ENCODE measurements around the gene GALK1. TPM values are rescaled to one million over a fixed set of nuclear protein-coding genes. Genes with fewer than 3 reads are reported as not detected.

Gene GALK1
- total and polyA plus RNA-seq, 9 of the 15 experiments (the other 6 are each of a cell fraction or from before 2014, with no cell fraction given), result 0.45 to 51.6 (median 17.4) TPM

GRCh38 chr17:75785016-75785890 is 20.3 kb upstream of the GALK1 start (continued):
- TF ChIP-seq RBM17 (IDR thresholded peaks at IDR 0.05; ENCODE audit: borderline replicate concordance, low read depth, low read length) (no peak), ELK3 (CRISPR knock-in tag; IDR thresholded peaks at IDR 0.05) (no peak), ZNF507 (tag; conservative IDR thresholded peaks at IDR 0.05) (no peak), GMEB1 (CRISPR knock-in tag; IDR thresholded peaks at IDR 0.05) (no peak), TFAM (CRISPR knock-in tag; conservative IDR thresholded peaks at IDR 0.05) (no peak), RAD51 (IDR thresholded peaks at IDR 0.05; ENCODE audit: borderline replicate concordance, low read depth) (peak; percentile 66; the same call in 1 of the 2 replicates), ZNF253 (CRISPR knock-in tag; conservative IDR thresholded peaks at IDR 0.05) (no peak), ZNF778 (CRISPR knock-in tag; IDR thresholded peaks at IDR 0.05) (no peak), CHD4 (IDR thresholded peaks at IDR 0.05; ENCODE audit: insufficient read depth, insufficient replicate concordance, low read depth, low read length, poor library complexity, severe bottlenecking) (no peak), E2F3 (CRISPR knock-in tag; IDR thresholded peaks at IDR 0.05) (peak; percentile 98), XRCC3 (IDR thresholded peaks at IDR 0.05) (no peak), ILF3 (IDR thresholded peaks at IDR 0.05; ENCODE audit: borderline replicate concordance) (no peak), MYNN (IDR thresholded peaks at IDR 0.05) (no peak), MYNN (CRISPR knock-in tag; IDR thresholded peaks at IDR 0.05) (no peak), HCFC1 (IDR thresholded peaks at IDR 0.05; ENCODE audit: low read depth, low read length) (no peak), MYBL2 (IDR thresholded peaks at IDR 0.05; ENCODE audit: low read depth) (peak; percentile 45; the same call in 1 of the 2 replicates), MYBL2 (CRISPR knock-in tag; IDR thresholded peaks at IDR 0.05; ENCODE audit: borderline replicate concordance) (no peak), FOXK1 (CRISPR knock-in tag; IDR thresholded peaks at IDR 0.05; ENCODE audit: borderline replicate concordance) (peak; percentile 95), ZNF354B (CRISPR knock-in tag; IDR thresholded peaks at IDR 0.05) (peak; percentile 62; the same call in 1 of the 2 replicates), CHD1 (IDR thresholded peaks at IDR 0.05; ENCODE audit: low read length) (peak; percentile 88), TBL1XR1 (IDR thresholded peaks at IDR 0.05; ENCODE audit: low read length in 2 of 2) (peak in 1 of 2 experiments; percentile 40; a peak in 1 of 4 replicates), ADNP (tag; IDR thresholded peaks at IDR 0.05) (no peak), MAFF (IDR thresholded peaks at IDR 0.05; ENCODE audit: low read length) (no peak; the same call in 1 of the 2 replicates), SMARCA4 (IDR thresholded peaks at IDR 0.05) (peak; percentile 90), POLR2A (conservative IDR thresholded peaks at IDR 0.05) (peak; percentile 90), TGIF2 (CRISPR knock-in tag; IDR thresholded peaks at IDR 0.05) (peak; percentile 89; the same call in 1 of the 2 replicates)
- TF ChIP-seq, protein P1, sequence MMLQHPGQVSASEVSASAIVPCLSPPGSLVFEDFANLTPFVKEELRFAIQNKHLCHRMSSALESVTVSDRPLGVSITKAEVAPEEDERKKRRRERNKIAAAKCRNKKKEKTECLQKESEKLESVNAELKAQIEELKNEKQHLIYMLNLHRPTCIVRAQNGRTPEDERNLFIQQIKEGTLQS (IDR thresholded peaks at IDR 0.05), result peak; percentile 92
- TF ChIP-seq, protein P1 (CRISPR knock-in tag; conservative IDR thresholded peaks at IDR 0.05), result peak; percentile 61; the same call in 1 of the 2 replicates

All from K562 (cell line).